NCI-H524 treated with DMSO at 0.1 percent for 48 hours (cell line): ENCODE measurements around the gene ARHGAP31.
"Not testable (repeated sequence)": the region's sequence is repeated elsewhere in the genome, so short reads cannot be mapped to it uniquely, and the experiment has no call there.

Source experiments
- DNase-seq: peaks from one replicate; lab custom pipeline; 2025; lab: John Stamatoyannopoulos, UW

The ARHGAP31 gene

GRCh38 chr3:119293871-119294695 is at the start of gene ARHGAP31:
Gene ARHGAP31 (plus strand): TSS chr3:119294383. CDS start chr3:119294905, 522 bp downstream.
- no peak for DNase-seq

GRCh38 chr3:119245778-119246177 is 48.4 kb upstream of the ARHGAP31 start:
- DNase-seq: peak; percentile 82

- DNase-seq: no peak
These were observed 39.0 kb upstream of the ARHGAP31 start for GRCh38 chr3:119255214-119255613.

GRCh38 chr3:119257111-119257510 is 37.1 kb upstream of the ARHGAP31 start:
- DNase-seq: no peak

- no peak for DNase-seq
These were observed 36.4 kb upstream of the ARHGAP31 start for GRCh38 chr3:119257654-119258410.

GRCh38 chr3:119258915-119259314 is 35.3 kb upstream of the ARHGAP31 start:
- DNase-seq: no peak

GRCh38 chr3:119259821-119260220 is 34.4 kb upstream of the ARHGAP31 start:
- DNase-seq: no peak

GRCh38 chr3:119261055-119261454 is 33.1 kb upstream of the ARHGAP31 start:
- no peak for DNase-seq

- DNase-seq: not testable (repeated sequence)
These were observed 24.0 kb upstream of the ARHGAP31 start for GRCh38 chr3:119270212-119270611.

- no peak for DNase-seq
These were observed 17.5 kb upstream of the ARHGAP31 start for GRCh38 chr3:119276680-119277079.

GRCh38 chr3:119279101-119279554 is 15.1 kb upstream of the ARHGAP31 start:
- DNase-seq: no peak

GRCh38 chr3:119279584-119280243 is 14.5 kb upstream of the ARHGAP31 start:
- DNase-seq: no peak

GRCh38 chr3:119288669-119289403 is 5.3 kb upstream of the ARHGAP31 start:
- no peak for DNase-seq

- DNase-seq: no peak
These were observed 4.8 kb upstream of the ARHGAP31 start for GRCh38 chr3:119289404-119289770.

- no peak for DNase-seq
These were observed 3.6 kb upstream of the ARHGAP31 start for GRCh38 chr3:119290613-119291012.

- no peak for DNase-seq
These were observed 3.0 kb upstream of the ARHGAP31 start for GRCh38 chr3:119291062-119291700.

- DNase-seq: no peak
These were observed 1.5 kb upstream of the ARHGAP31 start for GRCh38 chr3:119292666-119293065.

GRCh38 chr3:119293105-119293870 is 895 bp upstream of the ARHGAP31 start:
- DNase-seq: no peak

- DNase-seq: no peak
These were observed 801 bp downstream of the ARHGAP31 start for GRCh38 chr3:119294696-119295671.
